Measurements from ENCODE around the gene CLASP2.

CLASP2 gene

GRCh38 chr3:33751336-33751735 is 33.3 kb upstream of the CLASP2 start:
- Histone ChIP-seq H3K27ac (replicated peaks; ENCODE audit: low read length) (no peak overlapping the region), H2BK5ac (ENCODE audit: low read length) (no peak overlapping the region), H2BK120ac (ENCODE audit: low read depth, low read length) (no peak overlapping the region), H2AK5ac (ENCODE audit: low read depth, low read length) (no peak overlapping the region), H3K27me3 (ENCODE audit: control insufficient read depth in 3 of 3, insufficient read depth in 3 of 3, low read depth in 1 of 3, low read length in 3 of 3) (no peaks in the 10 kb centered on the region), H3K4ac (ENCODE audit: low read length) (no peak overlapping the region), H2BK12ac (ENCODE audit: low read length) (no peak overlapping the region), H4K8ac (ENCODE audit: low read depth, low read length) (no peak overlapping the region), H3K14ac (ENCODE audit: low read length) (no peak overlapping the region), H3K9ac (ENCODE audit: low read depth, low read length, poor library complexity) (no peak overlapping the region), H3K18ac (ENCODE audit: low read length) (no peak overlapping the region), H2AFZ (ENCODE audit: low read length) (no peak overlapping the region), H3K4me2 (ENCODE audit: insufficient read depth, low read length, poor library complexity, severe bottlenecking) (no peak overlapping the region), H3K79me1 (ENCODE audit: low read depth, low read length) (no peaks in the 10 kb centered on the region), H3K23ac (ENCODE audit: low read depth, low read length, poor library complexity) (no peak overlapping the region), H3K36me3 (replicated peaks in 1 of 2; ENCODE audit: control insufficient read depth in 2 of 2, insufficient read depth in 2 of 2, low read length in 2 of 2) (no peaks in the 10 kb centered on the region), H3K9me3 (replicated peaks in 1 of 2; ENCODE audit: control insufficient read depth in 2 of 2, insufficient read depth in 1 of 2, low read depth in 1 of 2, low read length in 2 of 2) (peaks cover 0 to 2% of the 10 kb centered on the region in 2 donors), H3K4me1 (ENCODE audit: control insufficient read depth in 2 of 2, insufficient read depth in 1 of 2, low read depth in 1 of 2, low read length in 2 of 2) (no peaks in the 10 kb centered on the region), H2BK15ac (ENCODE audit: low read length) (no peak overlapping the region), H4K91ac (ENCODE audit: low read depth, low read length, poor library complexity) (no peak overlapping the region), H3K4me3 (ENCODE audit: low read length in 2 of 2) (no peak overlapping the region)
- WGBS, 2 donors (ENCODE audit: extremely low coverage in 2 of 2, insufficient read length in 2 of 2, insufficient replicate concordance in 1 of 2): no CpG with 5 or more reads among the region's 2 CpGs
- DNase-seq (ENCODE audit: low spot score): no peak

GRCh38 chr3:33750211-33750548 is 32.1 kb upstream of the CLASP2 start:
- Histone ChIP-seq H2BK15ac (ENCODE audit: low read length) (no peak overlapping the region), H3K36me3 (replicated peaks in 1 of 2; ENCODE audit: control insufficient read depth in 2 of 2, insufficient read depth in 2 of 2, low read length in 2 of 2) (no peaks in the 10 kb centered on the region), H3K4me2 (ENCODE audit: insufficient read depth, low read length, poor library complexity, severe bottlenecking) (no peak overlapping the region), H3K4me3 (ENCODE audit: low read length in 2 of 2) (no peak overlapping the region), H3K4me1 (ENCODE audit: control insufficient read depth in 2 of 2, insufficient read depth in 1 of 2, low read depth in 1 of 2, low read length in 2 of 2) (no peaks in the 10 kb centered on the region), H3K27ac (replicated peaks; ENCODE audit: low read length) (no peak overlapping the region), H4K91ac (ENCODE audit: low read depth, low read length, poor library complexity) (no peak overlapping the region), H2AFZ (ENCODE audit: low read length) (no peak overlapping the region), H3K9me3 (replicated peaks in 1 of 2; ENCODE audit: control insufficient read depth in 2 of 2, insufficient read depth in 1 of 2, low read depth in 1 of 2, low read length in 2 of 2) (peaks cover 0 to 2% of the 10 kb centered on the region in 2 donors), H3K18ac (ENCODE audit: low read length) (no peak overlapping the region), H4K8ac (ENCODE audit: low read depth, low read length) (no peak overlapping the region), H2BK12ac (ENCODE audit: low read length) (no peak overlapping the region), H2AK5ac (ENCODE audit: low read depth, low read length) (no peak overlapping the region), H2BK120ac (ENCODE audit: low read depth, low read length) (no peak overlapping the region), H3K27me3 (ENCODE audit: control insufficient read depth in 3 of 3, insufficient read depth in 3 of 3, low read depth in 1 of 3, low read length in 3 of 3) (no peaks in the 10 kb centered on the region), H3K79me1 (ENCODE audit: low read depth, low read length) (no peaks in the 10 kb centered on the region), H3K14ac (ENCODE audit: low read length) (no peak overlapping the region), H3K4ac (ENCODE audit: low read length) (no peak overlapping the region), H3K9ac (ENCODE audit: low read depth, low read length, poor library complexity) (no peak overlapping the region), H2BK5ac (ENCODE audit: low read length) (no peak overlapping the region), H3K23ac (ENCODE audit: low read depth, low read length, poor library complexity) (no peak overlapping the region)
- no CpG with 5 or more reads among the region's 3 CpGs for whole genome bisulfite sequencing, 2 donors (ENCODE audit: extremely low coverage in 2 of 2, insufficient read length in 2 of 2, insufficient replicate concordance in 1 of 2)
- no peak for DNase-seq (ENCODE audit: low spot score)

GRCh38 chr3:33749546-33750210 is 31.6 kb upstream of the CLASP2 start:
- Histone ChIP-seq H3K36me3 (replicated peaks in 1 of 2; ENCODE audit: control insufficient read depth in 2 of 2, insufficient read depth in 2 of 2, low read length in 2 of 2) (no peaks in the 10 kb centered on the region), H3K18ac (ENCODE audit: low read length) (no peak overlapping the region), H3K4me3 (ENCODE audit: low read length in 2 of 2) (no peak overlapping the region), H3K4me2 (ENCODE audit: insufficient read depth, low read length, poor library complexity, severe bottlenecking) (no peak overlapping the region), H2BK12ac (ENCODE audit: low read length) (no peak overlapping the region), H3K27ac (replicated peaks; ENCODE audit: low read length) (no peak overlapping the region), H4K91ac (ENCODE audit: low read depth, low read length, poor library complexity) (no peak overlapping the region), H3K9me3 (replicated peaks in 1 of 2; ENCODE audit: control insufficient read depth in 2 of 2, insufficient read depth in 1 of 2, low read depth in 1 of 2, low read length in 2 of 2) (peaks cover 0 to 2% of the 10 kb centered on the region in 2 donors), H2BK15ac (ENCODE audit: low read length) (no peak overlapping the region), H2AFZ (ENCODE audit: low read length) (no peak overlapping the region), H3K4ac (ENCODE audit: low read length) (no peak overlapping the region), H3K79me1 (ENCODE audit: low read depth, low read length) (no peaks in the 10 kb centered on the region), H2AK5ac (ENCODE audit: low read depth, low read length) (no peak overlapping the region), H3K14ac (ENCODE audit: low read length) (no peak overlapping the region), H2BK120ac (ENCODE audit: low read depth, low read length) (no peak overlapping the region), H3K4me1 (ENCODE audit: control insufficient read depth in 2 of 2, insufficient read depth in 1 of 2, low read depth in 1 of 2, low read length in 2 of 2) (no peaks in the 10 kb centered on the region), H3K27me3 (ENCODE audit: control insufficient read depth in 3 of 3, insufficient read depth in 3 of 3, low read depth in 1 of 3, low read length in 3 of 3) (no peaks in the 10 kb centered on the region), H4K8ac (ENCODE audit: low read depth, low read length) (no peak overlapping the region), H2BK5ac (ENCODE audit: low read length) (no peak overlapping the region), H3K9ac (ENCODE audit: low read depth, low read length, poor library complexity) (no peak overlapping the region), H3K23ac (ENCODE audit: low read depth, low read length, poor library complexity) (no peak overlapping the region)
- DNase-seq (ENCODE audit: low spot score): no peak
- no CpG with 5 or more reads among the region's 2 CpGs for WGBS, 2 donors (ENCODE audit: extremely low coverage in 2 of 2, insufficient read length in 2 of 2, insufficient replicate concordance in 1 of 2)

GRCh38 chr3:33746416-33747116 is 28.5 kb upstream of the CLASP2 start:
- no peak overlapping the region for H3K9ac ChIP-seq (ENCODE audit: low read depth, low read length, poor library complexity)
- no peak overlapping the region for H2AK5ac ChIP-seq (ENCODE audit: low read depth, low read length)
- no peak overlapping the region for H4K8ac ChIP-seq (ENCODE audit: low read depth, low read length)
- H3K18ac ChIP-seq (ENCODE audit: low read length): no peak overlapping the region
- no peak overlapping the region for H2BK12ac ChIP-seq (ENCODE audit: low read length)
- H2BK120ac ChIP-seq (ENCODE audit: low read depth, low read length): no peak overlapping the region
- no peak overlapping the region for H3K4me3 ChIP-seq (ENCODE audit: low read length in 2 of 2)
- no peaks in the 10 kb centered on the region for H3K27me3 ChIP-seq (ENCODE audit: control insufficient read depth in 3 of 3, insufficient read depth in 3 of 3, low read depth in 1 of 3, low read length in 3 of 3)
- no peak overlapping the region for H4K91ac ChIP-seq (ENCODE audit: low read depth, low read length, poor library complexity)
- H3K9me3 ChIP-seq (replicated peaks in 1 of 2; ENCODE audit: control insufficient read depth in 2 of 2, insufficient read depth in 1 of 2, low read depth in 1 of 2, low read length in 2 of 2): no peaks in the 10 kb centered on the region
- no peak overlapping the region for H3K23ac ChIP-seq (ENCODE audit: low read depth, low read length, poor library complexity)
- H3K14ac ChIP-seq (ENCODE audit: low read length): no peak overlapping the region
- no peak overlapping the region for H2AFZ ChIP-seq (ENCODE audit: low read length)
- no peak overlapping the region for H2BK5ac ChIP-seq (ENCODE audit: low read length)
- H3K79me1 ChIP-seq (ENCODE audit: low read depth, low read length): no peaks in the 10 kb centered on the region
- no peak overlapping the region for H3K27ac ChIP-seq (replicated peaks; ENCODE audit: low read length)
- H3K4ac ChIP-seq (ENCODE audit: low read length): no peak overlapping the region
- H3K4me2 ChIP-seq (ENCODE audit: insufficient read depth, low read length, poor library complexity, severe bottlenecking): no peak overlapping the region
- DNase-seq (ENCODE audit: low spot score): no peak
- WGBS, 2 donors (ENCODE audit: extremely low coverage in 2 of 2, insufficient read length in 2 of 2, insufficient replicate concordance in 1 of 2): no CpG with 5 or more reads among the region's 7 CpGs
- H3K36me3 ChIP-seq (replicated peaks in 1 of 2; ENCODE audit: control insufficient read depth in 2 of 2, insufficient read depth in 2 of 2, low read length in 2 of 2): no peaks in the 10 kb centered on the region
- no peak overlapping the region for H2BK15ac ChIP-seq (ENCODE audit: low read length)
- H3K4me1 ChIP-seq (ENCODE audit: control insufficient read depth in 2 of 2, insufficient read depth in 1 of 2, low read depth in 1 of 2, low read length in 2 of 2): no peaks in the 10 kb centered on the region

All from neuronal stem cell (in vitro differentiated cells).